T1000 (cell line): ENCODE results near the gene TRIM67.
"Not testable (repeated sequence)": the region's sequence is repeated elsewhere in the genome, so short reads cannot be mapped to it uniquely, and the experiment has no call there.

ENCODE experiments used
- DNase-seq: peaks from one replicate; lab custom pipeline; 2025; ENCODE audit warnings: mixed read lengths; lab: John Stamatoyannopoulos, UW

TRIM67 gene

DNA sequence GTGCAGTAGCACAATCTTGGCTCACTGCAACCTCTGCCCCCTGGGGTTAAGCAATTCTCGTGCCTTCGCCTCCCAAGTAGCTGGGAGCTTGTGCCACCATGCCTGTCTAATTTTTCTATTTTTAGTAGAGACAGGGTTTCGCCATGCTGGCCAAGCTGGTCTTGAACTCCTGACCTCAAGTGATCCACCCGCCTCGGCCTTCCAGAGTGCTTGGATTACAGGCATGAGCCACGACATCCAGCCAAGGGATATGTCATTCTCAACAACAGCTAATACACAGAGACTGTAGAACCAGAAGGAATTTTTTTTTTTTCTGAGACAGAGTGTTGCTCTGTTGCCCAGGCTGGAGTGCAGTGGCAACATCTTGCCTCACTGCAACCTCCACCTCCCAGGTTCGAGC lies 3.7 kb upstream of the TRIM67 start:
- DNase-seq = not testable (repeated sequence)

DNA sequence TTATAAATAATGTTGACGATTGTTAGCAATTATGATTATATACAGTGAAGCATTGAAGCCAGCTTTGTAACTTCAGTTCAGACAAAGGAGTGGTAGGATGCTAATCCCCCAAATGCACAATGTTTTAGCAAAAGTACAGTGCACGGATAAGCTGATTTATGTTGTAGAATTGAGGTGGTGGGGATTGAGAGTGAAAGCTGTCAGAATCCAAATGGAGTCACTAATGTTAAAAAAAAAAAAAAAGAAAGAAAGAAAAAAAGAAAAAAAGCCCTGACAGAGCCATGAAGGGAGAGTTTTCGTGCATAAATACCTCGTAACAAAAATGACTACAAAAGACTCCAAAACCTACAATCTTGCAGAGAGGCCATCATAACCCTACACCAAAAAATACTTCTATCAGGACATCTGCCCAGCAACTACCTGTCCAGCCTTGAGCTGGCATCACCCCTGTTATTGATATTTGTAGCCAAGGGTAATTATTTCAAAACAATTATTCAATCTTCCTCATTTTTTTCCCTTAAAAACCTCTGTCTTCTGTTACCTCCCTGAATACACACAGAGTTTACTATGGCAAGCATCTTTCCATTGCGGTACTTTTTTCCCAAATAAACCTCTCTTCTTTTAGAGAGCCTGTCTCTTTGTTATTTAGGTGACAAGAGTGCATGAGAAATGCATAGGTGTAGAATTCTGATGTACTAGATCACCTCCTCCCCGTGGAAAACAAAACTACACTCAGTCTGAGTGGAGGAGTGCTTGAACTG lies 2.5 kb upstream of the TRIM67 start:
- no peak for DNase-seq

DNA sequence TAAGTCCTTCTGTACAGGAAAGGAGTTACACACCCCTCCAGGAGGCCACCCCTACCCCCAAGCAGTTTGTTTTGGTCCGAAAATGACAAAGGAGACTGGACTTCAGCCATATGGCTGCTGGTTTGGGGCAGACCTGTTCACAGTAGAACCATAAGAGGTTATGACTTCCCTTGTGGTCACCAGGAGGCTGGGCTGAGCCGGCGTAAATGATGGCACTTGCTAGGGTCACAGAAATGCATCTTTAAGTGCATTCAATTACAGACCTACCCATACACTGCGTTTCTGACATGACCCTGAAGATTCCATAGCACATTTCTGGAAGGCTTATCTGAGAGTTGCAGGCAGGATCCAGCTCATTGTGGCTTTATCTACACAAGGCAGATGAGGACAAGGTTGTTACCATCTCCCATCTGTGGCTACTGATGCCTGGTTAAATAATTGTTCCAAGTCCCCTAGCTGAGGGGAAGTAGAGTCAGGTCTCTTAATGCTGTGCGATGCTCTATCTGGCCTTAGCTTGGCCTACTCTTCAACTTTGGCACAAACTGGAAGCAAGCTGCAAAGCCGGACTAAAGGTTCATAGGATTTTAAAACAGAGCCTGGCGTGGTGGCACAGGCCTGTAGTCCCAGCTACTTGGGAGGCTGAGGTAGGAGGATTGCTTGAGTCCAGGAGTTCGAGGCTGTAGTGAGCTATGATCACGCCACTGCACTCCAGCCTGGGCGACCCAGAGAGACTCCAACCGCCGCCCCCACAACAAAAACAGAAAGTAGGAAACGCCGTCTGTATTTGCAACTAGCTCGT lies 1.7 kb upstream of the TRIM67 start:
- DNase-seq = no peak

DNA sequence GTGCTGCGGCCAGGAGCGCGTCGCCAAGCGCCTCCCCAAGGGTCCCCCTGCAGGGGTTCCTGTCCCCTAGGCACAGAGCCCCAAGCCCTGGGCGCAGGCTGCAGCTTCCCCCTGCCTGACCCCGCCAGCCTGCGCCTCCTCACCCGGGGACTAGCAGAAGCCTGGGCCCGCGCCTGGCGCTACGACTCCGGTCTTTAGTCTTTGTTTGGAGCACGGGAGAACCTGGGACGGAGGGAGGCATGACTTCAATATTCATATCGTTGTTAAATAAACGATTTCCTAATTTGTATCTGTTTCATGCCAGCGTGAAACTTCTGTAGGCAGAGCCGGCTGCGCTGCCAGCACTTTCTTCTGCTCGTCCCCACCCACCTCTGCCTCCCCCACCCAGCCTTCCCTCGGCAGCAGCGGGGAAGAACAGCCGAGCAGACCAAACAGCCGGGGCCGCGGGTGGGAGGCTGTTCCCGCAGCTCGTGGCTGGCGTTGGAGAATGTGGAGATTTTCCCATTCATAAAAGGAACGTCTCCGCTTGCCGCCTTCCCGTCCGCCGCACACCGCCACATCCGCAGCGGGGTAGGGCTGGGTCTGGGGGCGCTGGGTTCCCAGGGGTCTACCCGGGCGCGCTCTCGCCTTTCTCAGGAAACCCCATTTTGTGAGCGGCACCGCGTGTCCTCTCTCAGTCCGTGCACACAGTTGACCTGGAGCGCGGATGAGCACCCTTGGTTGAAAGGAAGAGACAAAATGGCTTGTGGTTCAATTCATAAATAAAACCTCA lies 777 bp upstream of the TRIM67 start:
- no peak for DNase-seq

DNA sequence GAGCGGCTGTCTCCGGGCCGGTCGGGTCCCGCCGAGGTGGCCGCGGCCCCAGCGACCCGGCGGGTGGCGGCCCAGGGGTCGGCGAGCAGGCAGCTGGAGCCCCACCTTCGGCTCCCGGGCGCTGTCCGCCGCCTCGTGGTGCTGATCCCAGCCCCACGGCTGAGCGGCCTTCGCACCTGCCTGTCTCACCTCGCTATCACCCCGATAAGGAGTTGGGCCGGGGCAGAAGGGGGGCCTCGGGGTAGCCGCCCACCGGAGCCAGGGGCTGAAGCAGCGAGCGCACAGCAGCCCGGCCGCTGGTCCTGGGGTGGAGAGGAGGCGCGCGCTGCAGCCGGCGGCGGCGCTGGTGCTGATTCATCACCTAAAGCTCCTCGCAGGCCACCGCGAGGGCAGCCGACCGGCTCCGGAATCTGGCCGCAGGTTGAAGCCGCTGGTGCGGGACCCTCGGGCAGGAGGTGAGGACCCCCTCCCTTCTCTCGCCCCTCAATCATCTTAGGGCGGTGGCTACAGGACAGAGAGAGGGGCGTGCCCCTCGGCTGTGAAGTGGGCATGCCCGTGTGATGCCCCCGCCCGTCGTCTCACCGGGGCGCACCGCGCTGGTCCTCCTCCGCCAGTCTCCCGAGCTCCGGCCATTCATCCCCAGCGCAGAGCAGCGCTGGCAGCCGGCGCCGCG lies 575 bp downstream of the TRIM67 start:
- no peak for DNase-seq

DNA sequence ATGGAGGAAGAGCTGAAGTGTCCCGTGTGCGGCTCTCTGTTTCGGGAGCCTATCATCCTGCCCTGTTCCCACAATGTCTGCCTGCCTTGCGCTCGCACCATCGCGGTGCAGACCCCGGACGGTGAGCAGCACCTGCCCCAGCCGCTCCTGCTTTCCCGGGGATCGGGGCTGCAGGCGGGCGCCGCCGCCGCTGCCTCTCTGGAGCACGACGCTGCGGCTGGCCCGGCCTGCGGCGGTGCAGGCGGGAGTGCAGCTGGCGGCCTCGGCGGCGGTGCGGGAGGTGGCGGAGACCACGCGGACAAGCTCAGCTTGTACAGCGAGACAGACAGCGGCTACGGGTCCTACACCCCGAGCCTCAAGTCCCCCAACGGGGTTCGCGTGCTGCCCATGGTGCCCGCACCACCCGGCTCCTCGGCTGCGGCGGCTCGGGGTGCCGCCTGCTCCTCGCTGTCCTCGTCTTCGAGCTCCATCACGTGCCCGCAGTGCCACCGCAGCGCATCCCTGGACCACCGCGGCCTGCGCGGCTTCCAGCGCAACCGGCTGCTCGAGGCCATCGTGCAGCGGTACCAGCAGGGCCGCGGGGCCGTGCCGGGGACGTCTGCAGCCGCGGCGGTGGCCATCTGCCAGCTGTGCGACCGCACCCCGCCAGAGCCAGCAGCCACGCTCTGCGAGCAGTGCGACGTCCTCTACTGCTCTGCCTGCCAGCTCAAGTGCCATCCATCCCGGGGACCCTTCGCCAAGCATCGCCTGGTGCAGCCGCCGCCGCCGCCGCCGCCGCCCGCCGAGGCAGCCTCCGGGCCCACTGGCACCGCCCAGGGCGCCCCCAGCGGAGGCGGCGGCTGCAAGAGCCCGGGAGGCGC lies 1.3 kb downstream of the TRIM67 start:
- no peak for DNase-seq

DNA sequence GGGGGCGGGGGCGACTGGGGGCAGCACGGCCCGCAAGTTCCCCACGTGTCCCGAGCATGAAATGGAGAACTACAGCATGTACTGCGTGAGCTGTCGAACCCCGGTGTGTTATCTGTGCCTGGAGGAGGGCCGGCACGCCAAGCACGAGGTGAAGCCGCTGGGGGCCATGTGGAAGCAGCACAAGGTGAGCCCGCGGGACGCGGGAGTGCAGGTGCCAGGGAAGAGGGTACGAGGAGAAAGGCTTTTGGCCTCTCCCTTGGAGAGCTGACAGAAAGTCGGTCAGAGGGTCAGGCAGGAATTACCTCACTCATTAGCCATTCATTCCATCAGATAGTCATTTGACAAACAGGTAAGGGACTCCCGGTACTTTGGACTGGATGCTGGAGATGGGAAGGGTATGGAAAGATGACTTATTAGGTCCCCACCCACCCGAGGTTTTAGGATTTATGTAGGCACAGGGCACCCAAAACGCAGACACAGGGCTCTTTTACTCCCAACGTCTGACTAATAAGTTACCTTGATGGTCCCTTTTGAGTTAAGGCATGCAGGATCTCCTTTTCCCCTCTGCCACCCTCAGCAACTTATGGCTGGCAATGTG lies 2.1 kb downstream of the TRIM67 start:
- DNase-seq = no peak

DNA sequence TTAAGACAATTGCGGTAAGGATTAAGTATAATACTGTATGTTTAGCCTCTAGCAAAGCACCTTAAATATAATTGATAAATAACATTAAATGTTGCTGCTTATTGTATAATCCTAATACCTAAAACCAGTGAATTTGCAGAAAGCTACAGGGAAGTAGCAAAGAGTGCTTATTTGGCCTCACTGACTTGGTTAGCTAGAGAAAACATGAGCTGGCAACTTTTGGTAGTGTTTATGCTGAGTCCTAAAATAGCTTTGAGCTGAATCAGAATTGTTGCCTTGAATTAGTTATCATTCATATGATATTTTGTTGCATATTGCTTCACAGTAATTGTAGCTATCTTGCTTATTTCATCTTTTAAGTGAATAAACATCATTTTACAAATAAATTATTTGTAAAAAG lies 3.5 kb downstream of the TRIM67 start:
- no peak for DNase-seq

DNA sequence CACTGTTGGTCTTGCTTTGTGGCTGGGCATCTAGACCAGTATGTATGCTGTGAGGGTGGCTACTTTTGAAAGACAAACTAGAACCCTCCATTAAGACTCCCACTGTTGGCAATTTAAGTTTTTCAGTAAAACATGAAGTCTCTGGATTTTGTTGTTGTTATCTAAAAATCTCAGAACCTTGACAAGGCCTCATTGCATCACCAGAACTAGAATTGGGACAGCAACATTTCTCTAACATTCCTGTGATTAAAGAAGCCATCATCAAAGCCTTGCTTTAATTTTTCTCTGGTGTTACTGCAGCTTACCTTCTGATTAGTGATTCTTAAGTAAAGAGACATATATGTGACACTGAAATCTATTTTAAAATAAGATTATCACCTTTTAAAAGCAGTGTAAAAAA lies 4.5 kb downstream of the TRIM67 start:
- no peak for DNase-seq

DNA sequence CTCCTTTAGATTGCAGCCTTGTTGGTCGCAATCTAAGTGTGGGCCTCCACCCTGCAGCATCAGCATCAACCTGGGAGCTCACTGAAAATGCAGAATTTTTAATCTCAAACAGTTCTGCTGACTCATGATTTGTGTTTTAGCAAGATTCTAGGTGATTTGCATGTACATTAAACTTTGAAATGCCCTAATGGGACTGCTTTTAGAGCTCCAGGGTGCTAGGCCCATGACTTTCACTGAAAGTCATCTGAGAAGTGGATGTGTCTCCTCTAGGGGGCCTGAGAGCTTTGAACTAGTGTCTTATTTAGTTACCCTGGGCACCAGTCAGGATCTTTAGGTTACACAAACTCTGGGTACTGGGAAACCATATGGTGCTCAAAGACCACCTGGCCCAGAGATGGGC lies 9.0 kb downstream of the TRIM67 start:
- DNase-seq = no peak

DNA sequence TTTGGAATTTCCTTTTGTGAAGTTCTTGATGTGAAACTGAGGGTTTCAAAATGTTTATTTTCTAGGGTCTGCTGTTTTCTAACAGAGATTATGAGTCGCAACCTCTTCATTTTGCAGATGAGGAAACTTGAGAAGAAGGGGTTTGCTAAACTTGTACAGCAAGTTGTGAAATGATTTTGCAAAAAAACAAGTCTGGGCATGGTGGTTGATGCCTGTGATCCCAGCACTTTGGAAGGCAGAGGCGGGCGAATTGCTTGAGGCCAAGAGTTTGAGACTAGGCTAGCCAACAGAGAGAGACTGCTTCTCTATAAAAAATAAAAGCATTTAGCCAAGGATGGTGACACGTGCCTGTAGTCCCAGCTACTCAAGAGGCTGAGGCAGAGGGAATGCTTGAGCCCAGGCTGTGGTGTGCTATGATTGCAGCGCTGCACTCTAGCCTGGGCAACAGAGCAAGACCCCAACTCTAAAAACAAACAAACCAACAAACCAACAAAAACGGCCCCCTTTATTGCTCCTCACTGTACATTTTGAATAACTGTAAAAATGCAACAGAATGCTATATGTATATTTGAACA lies 9.9 kb downstream of the TRIM67 start:
- no peak for DNase-seq

DNA sequence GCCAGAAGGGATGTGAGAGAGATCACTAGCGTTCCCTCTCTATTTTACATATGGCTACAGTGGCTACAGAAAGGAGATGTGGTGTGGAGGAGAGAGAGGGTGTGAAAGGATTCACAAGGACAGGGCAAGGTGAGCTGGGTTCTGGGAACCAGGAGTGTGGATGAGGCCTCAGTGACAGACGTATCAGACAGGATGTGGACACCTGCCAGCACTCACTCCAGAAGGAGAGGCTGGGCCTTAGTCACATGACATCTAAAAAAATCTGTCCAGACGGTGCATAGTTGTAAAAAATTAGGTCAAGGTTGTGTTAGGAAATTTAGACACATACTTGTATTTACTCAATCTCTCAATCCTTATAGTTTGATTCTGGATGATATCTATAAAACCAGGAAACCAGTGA lies 10.6 kb downstream of the TRIM67 start:
- no peak for DNase-seq

DNA sequence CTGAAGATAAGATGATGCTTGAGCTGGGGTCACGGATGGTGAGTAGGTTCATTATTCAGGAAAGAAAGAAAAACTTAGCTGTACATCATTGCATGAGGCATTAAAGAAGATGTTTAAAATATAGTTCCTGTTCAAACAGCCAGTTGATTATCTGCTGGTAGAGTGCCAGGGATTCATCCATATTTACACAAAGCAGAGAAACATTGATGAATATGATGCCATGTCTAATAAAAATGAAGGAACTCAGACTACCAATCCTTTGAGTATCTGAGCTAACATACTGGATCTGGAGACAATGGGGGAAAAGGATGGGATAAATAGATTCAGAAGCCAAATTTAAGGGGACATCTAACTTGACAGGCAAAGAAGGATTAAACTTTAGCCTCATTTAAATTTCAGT lies 14.6 kb downstream of the TRIM67 start:
- DNase-seq = no peak

DNA sequence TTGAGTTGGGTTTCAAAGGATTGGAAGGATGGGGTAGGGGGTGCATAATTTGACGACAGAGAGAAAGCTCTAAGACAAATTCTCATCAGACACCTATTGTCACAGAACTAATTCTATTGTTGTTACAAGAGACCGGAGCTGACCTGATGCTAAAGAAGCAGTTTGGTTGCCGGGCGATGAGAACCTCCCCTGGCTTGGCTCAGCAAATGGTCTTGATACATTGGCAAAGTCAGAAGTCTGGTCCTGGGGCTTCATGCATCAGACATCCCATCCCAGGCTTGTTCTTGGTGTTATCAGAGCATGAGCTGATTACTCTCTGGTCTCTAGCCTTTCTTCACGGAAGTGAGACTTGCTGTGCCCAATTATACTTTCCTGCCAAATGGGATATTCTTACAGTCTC lies 15.4 kb downstream of the TRIM67 start:
- DNase-seq = no peak

DNA sequence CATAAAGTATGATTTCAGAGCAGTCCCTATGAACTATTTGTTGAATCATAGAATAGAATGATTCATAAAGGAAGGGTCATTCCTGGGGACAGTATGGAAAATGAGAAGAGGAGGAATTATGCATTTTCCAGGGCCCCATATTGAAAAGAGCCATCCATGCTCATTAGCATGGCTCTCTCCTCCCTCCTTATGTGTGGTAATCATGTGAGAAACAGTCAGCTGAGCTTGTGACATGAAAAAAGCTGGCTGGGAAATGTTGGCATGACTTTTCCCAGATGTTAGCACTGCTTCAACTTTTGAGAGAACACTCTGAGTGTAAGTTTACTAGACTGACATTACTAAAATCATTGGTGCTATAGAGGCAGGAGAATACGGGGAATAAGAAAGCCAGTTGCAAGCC lies 16.1 kb downstream of the TRIM67 start:
- DNase-seq = no peak

DNA sequence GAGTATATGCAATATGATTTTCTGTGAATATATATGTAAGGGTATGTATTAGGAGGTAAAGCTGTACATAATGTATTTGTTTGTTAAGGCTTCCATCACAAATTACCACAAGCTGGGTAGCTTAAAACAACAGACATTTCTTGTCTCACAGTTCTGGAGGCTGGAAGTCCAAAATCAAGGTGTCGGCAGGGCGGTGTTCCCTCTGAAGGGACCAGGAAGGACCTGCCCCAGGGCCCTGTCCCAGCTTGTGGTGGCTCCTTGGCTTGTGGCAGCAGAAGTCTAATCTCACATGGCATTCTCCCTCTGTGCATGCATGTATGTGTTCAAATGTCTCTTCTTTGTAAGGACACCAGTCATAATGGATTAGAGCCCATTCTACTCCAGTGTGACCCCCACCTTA lies 17.1 kb downstream of the TRIM67 start:
- DNase-seq = no peak

DNA sequence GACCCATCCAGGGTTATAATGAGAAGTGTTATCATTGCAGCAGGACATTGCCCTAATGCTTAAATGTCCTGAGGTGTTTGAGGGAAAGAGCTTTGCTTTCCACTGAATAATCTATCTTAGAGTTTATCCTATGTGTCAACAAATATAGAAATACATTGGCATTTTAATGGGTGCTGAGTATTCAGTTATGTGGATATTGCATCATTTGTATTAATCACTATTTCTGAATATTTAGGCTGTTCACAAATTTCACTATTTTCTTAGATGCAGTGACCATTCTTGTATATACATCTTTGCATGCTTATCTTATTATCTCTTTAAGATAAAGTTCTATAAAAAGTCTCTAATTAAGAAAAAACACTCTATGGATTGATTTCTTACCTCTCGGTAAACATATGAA lies 18.2 kb downstream of the TRIM67 start:
- DNase-seq = no peak

DNA sequence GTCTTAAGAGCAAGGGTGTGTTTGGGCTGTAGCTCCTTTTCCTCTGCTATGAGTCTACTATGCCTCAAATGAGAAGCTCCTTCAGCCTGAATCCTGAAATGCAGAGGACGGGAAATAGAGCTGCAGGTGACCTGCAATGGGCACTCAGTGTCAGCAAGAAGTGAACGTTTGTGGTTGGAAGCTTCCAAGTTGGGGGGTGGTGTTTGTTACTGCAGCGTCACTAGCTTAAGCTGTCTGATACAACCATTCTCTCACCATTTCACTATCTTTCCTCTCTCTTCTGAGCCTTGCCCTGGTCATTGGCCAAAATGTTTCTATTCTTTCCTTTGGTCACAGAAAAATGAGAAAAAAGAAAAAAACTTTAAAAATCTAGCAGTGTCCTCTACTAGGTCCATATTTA lies 19.4 kb downstream of the TRIM67 start:
- no peak for DNase-seq

DNA sequence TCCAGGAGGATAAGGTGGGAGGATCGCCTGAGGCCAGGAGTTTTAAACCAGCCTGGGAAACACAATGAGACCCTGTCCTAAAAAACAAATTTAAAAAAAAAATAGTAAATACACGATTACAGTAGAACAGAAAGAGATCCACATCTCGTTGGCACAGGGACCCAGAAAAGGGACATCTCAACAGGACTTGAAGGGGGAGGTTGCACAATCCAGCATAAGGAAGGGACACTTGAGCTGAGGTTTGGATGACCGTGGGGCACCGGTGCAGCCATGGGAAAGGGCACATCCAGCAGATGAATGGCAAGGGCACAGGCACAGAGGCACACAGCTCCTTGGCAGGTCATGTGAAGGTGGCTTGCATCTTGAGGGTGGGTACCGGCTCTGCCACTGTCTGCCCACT lies 20.5 kb downstream of the TRIM67 start:
- no peak for DNase-seq
